Measurements from ENCODE around the gene NAPA. TPM values are rescaled to one million over a fixed set of nuclear protein-coding genes. Genes with fewer than 3 reads are reported as not detected.

NAPA gene
- 18.9 and 30.0 TPM in 2 replicates for total RNA-seq (2013; cell fraction: nucleolus; rRNA removed)
- total RNA-seq (2014; rRNA removed) (95.1 and 106 TPM in 2 replicates), total RNA-seq (2014; rRNA removed; fragmentation: Illumina TruSeq; extraction: Trizol) (49.2 and 50.1 TPM in 2 replicates), total RNA-seq (2021) (95.1 and 98.1 TPM in 2 replicates), polyA plus RNA-seq (2011; rRNA removed) (71.9 and 121 TPM in 2 replicates), polyA plus RNA-seq (2014; fragmentation: Illumina TruSeq; extraction: Trizol) (38.0 and 74.6 TPM in 2 replicates), polyA plus RNA-seq (2014; fragmentation: Nextera tagmentation; extraction: Ambion mirVana) (10 to 100 TPM in 1 of 2 experiments, 1 to 10 TPM in 1; 8.2 to 17.4 TPM), polyA plus RNA-seq (2014; rRNA removed) (138 and 149 TPM in 2 replicates), polyA plus RNA-seq (2016; fragmentation: Nextera tagmentation; extraction: Ambion mirVana) (100 to 1,000 TPM; 175 to 193 TPM), polyA minus RNA-seq (2011; rRNA and poly(A)+ RNA removed) (97.4 and 134 TPM in 2 replicates), Bru-seq, nascent RNA (percentile 90 among the genes with signal in this experiment), BruChase-seq, experiment 1, labeled RNA remaining after a 6-hour chase (percentile 92 among the genes with signal in this experiment), BruChase-seq, experiment 2, labeled RNA remaining after a 2-hour chase (percentile 88 among the genes with signal in this experiment)
- 38.7 TPM for polyA plus RNA-seq (2011; ENCODE audit: low read depth)
- polyA plus RNA-seq (2011; cell fraction: cytosol; rRNA removed) = 116 and 157 TPM in 2 replicates
- 116 and 132 TPM in 2 replicates for polyA plus RNA-seq (2011; cell fraction: nucleus; rRNA removed)
- 69.6 and 75.3 TPM in 2 replicates for polyA plus RNA-seq (2012)
- 53.1 and 76.0 TPM in 2 replicates for polyA minus RNA-seq (2011; cell fraction: cytosol; rRNA and poly(A)+ RNA removed)
- polyA minus RNA-seq (2011; cell fraction: nucleus; rRNA and poly(A)+ RNA removed) = 31.8 and 40.2 TPM in 2 replicates
- long read RNA-seq, experiment 1, transcript NAPA-201 (11 exons, 1,839 nt) = major isoform, 108 of 140 reads
- long read RNA-seq, experiment 1, partial matches to known transcripts = 2 of 140 reads
- long read RNA-seq, experiment 1, other reads (novel, unspliced or antisense) = 26 of 140 reads
- long read RNA-seq, experiment 2, partial matches to known transcripts = 1 of 6 reads
- long read RNA-seq, experiment 2, other reads (novel, unspliced or antisense) = 2 of 6 reads

GRCh38 chr19:47514869-47515588 lies at the start of gene NAPA:
Gene NAPA, minus strand, starts transcription at chr19:47515063. Its CDS starts 123 bp downstream, at chr19:47514940.
- H3K9me3 ChIP-seq (replicated peaks; ENCODE audit: control insufficient read depth, insufficient read depth, low read length) = no peaks in the 10 kb centered on the region; the same call in 2 of the 3 replicates
- 1% methylated on average over 76 of the region's 78 CpGs for WGBS (ENCODE audit: insufficient coverage, insufficient replicate concordance, low lambda C conversion rate, missing lambda C conversion rate)
- H3K79me2 ChIP-seq (ENCODE audit: control insufficient read depth, insufficient read depth, low read length) = peaks cover 48% of the 10 kb centered on the region
- DNase-seq (ENCODE audit: low read depth, low spot score) (peak; percentile 99), FAIRE-seq (peak; percentile 90), ATAC-seq (peak; percentile 95)
- peaks cover 40% of the 10 kb centered on the region for H3K4me1 ChIP-seq (ENCODE audit: control insufficient read depth, insufficient read depth, low read length)
- H3K36me3 ChIP-seq (ENCODE audit: control insufficient read depth in 2 of 2, insufficient read depth in 2 of 2, low read length in 1 of 2) = peaks cover 0 to 4% of the 10 kb centered on the region in 2 experiments; a peak in 1 of 4 replicates
- H2AFZ ChIP-seq (ENCODE audit: control insufficient read depth, low read depth, low read length) = peak within 1 kb of the TSS; percentile 70
- ChIA-PET RAD21 (ENCODE audit: unreplicated experiment) (interaction anchor here (0.6 to 1.6 kb wide), 10 partner anchors 25 to 188 kb away, joined by 3 to 12 read pairs (median 4); partner anchors contain the start of gene KPTN), POLR2A (interaction anchor here (0.9 to 2.4 kb wide), 6 partner anchors 8 to 93 kb away, joined by 3 to 12 read pairs (median 5); partner anchors contain the start of gene KPTN), CTCF (interaction anchor here (0.7 to 2.2 kb wide), 18 partner anchors 8 to 192 kb away, joined by 3 to 24 read pairs (median 5); partner anchors contain the start of genes DHX34 and KPTN), SMC1A (ENCODE audit: uncharacterized antibody, unreplicated experiment) (interaction anchor here (1.0 to 2.4 kb wide), 4 partner anchors 30 to 96 kb away, joined by 4 to 10 read pairs (median 6); partner anchors contain the start of gene KPTN)
- peak within 1 kb of the TSS; percentile 100 for H3K9ac ChIP-seq (ENCODE audit: control insufficient read depth, insufficient read depth, low read length)
- peak within 1 kb of the TSS; percentile 98 for H3K27ac ChIP-seq (ENCODE audit: control insufficient read depth, insufficient read depth)
- peak within 1 kb of the TSS; percentile 84 for H3K4me3 ChIP-seq
- H4K20me1 ChIP-seq (ENCODE audit: control insufficient read depth, insufficient read depth) = no peaks in the 10 kb centered on the region; the same call in 1 of the 2 replicates
- intact Hi-C loops (cut with micrococcal nuclease; ENCODE audit: unreplicated experiment) (loop anchor here (1.0 to 10.0 kb wide), 6 partner anchors 30 to 583 kb away; partner anchors contain the start of gene KPTN), in situ Hi-C loops (cut with MboI) (no loop called here)
- peak within 1 kb of the TSS; percentile 78 for H3K4me2 ChIP-seq (ENCODE audit: control insufficient read depth, insufficient read depth)
- BruUV-seq (replicated peaks) = no TSS peak
- no peaks in the 10 kb centered on the region for H3K27me3 ChIP-seq (replicated peaks in 1 of 2; ENCODE audit: control insufficient read depth in 2 of 2, insufficient read depth in 2 of 2, low read length in 1 of 2)
- TF ChIP-seq E4F1 (IDR thresholded peaks at IDR 0.05; ENCODE audit: borderline replicate concordance, partially characterized antibody) = peak; percentile 17
- peak; percentile 76 for TF ChIP-seq NR2F1 (conservative IDR thresholded peaks at IDR 0.05)
- TF ChIP-seq POLR2AphosphoS2 (IDR thresholded peaks at IDR 0.05; ENCODE audit: low read depth, low read length) = 0 out of 2 replicates have a peak, but pooled peaks have one; percentile 34
- peak; percentile 89; the same call in 1 of the 2 replicates for TF ChIP-seq ATF3 (IDR thresholded peaks at IDR 0.05; ENCODE audit: borderline replicate concordance, extremely low read depth, low read depth, low read length)
- no peak for TF ChIP-seq ZNF592 (IDR thresholded peaks at IDR 0.05)
- TF ChIP-seq NFYB (IDR thresholded peaks at IDR 0.05; ENCODE audit: insufficient read depth, low read depth, low read length) = peak; percentile 87
- peak; percentile 87 for TF ChIP-seq RELA (IDR thresholded peaks at IDR 0.05; ENCODE audit: borderline replicate concordance, partially characterized antibody)
- peak; percentile 94 to 99 for TF ChIP-seq BHLHE40 (IDR thresholded peaks at IDR 0.05; ENCODE audit: borderline replicate concordance in 1 of 2, low read depth in 2 of 2, low read length in 1 of 2)
- TF ChIP-seq YY1 (IDR thresholded peaks at IDR 0.05; ENCODE audit: low read depth, low read length) = 0 out of 2 replicates have a peak, but pooled peaks have one; percentile 16

Data from GM12878 (cell line).